Measurements from ENCODE around the gene MYCN.
"Not testable (repeated sequence)": the region's sequence is repeated elsewhere in the genome, so short reads cannot be mapped to it uniquely, and the experiment has no call there.

Gene MYCN

GRCh38 chr2:15908371-15908770 is 32.0 kb upstream of the MYCN start:
- DNase-seq: no peak

GRCh38 chr2:15909157-15909556 is 31.2 kb upstream of the MYCN start:
- no peak for DNase-seq

GRCh38 chr2:15909736-15910135 is 30.6 kb upstream of the MYCN start:
- no peak for DNase-seq

- DNase-seq: not testable (repeated sequence)
These were observed 29.1 kb upstream of the MYCN start for GRCh38 chr2:15911270-15911669.

DNA sequence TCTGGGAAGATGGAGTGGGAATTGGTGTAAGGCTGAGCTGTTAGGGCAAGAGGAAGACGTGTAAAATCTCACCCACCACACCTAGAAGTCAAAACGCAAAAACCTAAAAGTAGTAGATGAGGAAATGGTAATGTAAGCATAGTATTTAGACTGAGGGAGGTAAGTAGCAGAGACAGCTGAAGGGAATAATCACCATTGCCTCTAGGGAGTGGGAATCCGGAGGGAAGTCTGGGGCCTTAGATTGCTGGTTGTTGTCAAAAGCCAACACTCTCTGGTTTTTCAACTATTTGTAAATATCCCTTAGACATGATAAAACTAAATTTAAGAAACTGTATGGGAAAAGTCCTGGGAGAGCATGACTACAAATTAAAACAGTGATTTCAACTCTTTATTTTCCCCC is 28.7 kb upstream of the MYCN start:
- DNase-seq: no peak

- DNase-seq: no peak
These were observed 28.1 kb upstream of the MYCN start for GRCh38 chr2:15912203-15912602.

DNA sequence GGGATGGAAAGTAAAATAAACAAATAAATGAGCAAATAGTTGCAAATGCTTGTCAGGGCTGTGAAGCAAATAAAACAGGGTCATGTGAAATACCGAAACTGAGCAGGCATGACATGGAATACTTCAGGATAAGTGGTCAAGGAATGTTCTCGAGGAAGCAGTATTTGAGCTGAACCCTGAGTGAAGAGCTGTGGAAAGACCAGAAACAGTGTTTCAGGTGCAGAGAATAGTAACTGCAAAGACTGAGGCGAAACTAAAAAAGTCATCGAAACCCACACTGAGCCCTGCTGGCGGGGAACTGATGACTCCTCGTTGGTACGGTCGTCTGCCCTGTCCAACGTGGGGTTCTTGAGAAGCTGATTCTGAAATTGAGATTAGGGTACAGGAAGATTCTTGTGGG is 27.2 kb upstream of the MYCN start:
- DNase-seq: no peak

DNA sequence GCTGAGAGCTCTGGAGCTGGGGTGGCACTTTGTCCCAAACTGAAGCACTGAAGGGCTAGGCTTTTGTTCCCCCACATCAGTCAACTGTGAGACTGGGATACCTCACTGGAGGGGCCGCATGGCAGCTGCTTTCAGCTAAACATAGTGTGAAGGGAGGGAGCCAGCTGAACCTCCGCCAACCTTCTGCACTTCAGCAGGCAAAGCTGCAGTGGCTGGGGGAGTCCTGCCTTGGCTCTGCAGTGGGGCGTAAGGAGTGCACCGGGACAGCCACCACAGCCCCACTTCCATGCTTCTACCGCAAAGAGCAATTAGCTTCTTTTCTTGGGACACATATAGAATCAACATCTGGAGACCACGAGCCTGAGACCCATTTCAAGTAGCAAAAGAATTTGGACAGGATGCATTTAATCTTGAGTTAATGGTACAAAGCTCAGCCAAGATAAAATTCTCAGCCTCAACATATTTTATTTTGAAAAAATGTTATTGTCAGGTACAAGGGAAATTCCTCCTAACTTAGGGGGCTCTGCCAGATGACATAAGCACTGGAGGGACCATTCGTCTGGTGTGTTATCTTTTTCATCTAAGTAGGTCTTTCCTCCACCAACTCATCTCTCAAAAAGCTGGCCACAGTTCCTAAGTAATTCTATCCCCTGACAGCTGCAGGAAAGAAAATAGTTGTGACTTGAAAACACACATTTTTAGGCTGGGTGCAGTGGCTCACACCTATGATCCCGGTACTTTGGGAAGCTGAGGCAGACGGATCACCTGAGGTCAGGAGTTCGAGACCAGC is 25.6 kb upstream of the MYCN start:
- DNase-seq: peak; percentile 12 to 63

GRCh38 chr2:15915546-15915945 is 24.8 kb upstream of the MYCN start:
- DNase-seq: not testable (repeated sequence)

DNA sequence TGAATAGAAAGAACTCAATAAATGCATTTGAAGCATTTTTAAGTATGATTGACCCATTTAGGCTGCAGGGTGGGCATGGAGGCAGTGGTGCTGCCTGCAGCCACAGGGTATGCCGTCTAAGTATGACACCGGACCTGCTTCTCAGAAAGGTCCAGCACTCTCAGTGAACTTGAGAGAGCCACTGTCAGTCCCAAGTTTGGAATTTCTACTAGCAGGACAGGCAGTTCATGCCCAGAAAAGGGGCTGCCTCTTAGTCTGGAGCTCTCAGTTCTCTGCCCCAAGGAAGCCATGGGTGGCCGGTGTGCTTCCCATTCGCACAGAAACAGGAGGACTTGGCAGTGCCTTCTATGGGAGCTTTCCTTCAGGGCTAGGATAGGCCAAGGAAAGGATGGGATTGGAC is 24.0 kb upstream of the MYCN start:
- DNase-seq: no peak

DNA sequence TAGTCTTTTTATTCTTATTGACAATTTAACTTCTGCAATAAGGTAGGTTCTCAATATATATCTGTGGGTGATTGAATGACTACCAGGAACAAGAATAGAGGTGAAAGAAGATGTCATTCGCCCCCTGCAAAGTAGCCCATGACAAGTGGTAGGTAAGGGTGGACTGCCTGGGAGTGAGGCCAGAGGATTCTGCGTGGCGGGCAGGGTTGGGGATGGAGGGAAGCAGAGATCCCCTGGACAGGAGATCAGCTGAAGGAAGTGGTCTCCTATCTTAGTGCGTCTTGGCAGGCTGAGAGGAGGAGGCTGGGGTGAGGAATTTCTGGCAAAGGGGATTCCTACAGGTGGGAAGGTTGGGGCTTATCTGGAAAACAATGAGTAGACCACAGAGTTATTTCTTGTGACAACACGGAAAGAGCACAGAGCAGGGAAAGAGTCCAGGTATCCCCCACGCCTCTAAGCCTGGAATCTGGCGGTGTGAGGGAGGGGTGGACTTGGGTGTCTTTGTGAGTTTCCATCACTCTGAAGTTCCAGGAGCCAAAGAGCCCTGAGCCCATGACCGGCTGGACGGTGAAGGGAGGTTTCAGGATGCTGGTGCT is 21.5 kb upstream of the MYCN start:
- no peak for DNase-seq

- peak; percentile 96 to 100 for DNase-seq
These were observed 20.5 kb upstream of the MYCN start for GRCh38 chr2:15919716-15920434.

DNA sequence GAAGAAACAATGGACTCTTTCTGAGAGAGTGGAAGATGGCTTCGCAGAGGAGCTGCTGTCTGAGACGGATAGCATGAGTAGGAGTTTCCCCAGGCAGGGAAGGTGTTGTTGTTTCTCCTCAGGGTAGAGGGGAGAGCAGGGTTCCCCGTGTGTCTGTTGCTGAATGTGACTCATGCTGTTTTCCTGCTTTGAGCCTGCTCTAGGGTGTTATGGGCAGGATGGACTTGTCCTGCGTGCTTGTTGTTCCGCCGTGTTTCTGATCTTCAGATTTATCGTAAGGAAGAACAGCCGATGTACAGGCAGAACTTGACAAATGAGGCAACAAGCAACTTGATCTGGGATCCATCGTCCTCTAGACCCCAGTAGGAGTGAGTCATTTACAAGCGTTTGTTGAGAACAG is 19.7 kb upstream of the MYCN start:
- no peak for DNase-seq

DNA sequence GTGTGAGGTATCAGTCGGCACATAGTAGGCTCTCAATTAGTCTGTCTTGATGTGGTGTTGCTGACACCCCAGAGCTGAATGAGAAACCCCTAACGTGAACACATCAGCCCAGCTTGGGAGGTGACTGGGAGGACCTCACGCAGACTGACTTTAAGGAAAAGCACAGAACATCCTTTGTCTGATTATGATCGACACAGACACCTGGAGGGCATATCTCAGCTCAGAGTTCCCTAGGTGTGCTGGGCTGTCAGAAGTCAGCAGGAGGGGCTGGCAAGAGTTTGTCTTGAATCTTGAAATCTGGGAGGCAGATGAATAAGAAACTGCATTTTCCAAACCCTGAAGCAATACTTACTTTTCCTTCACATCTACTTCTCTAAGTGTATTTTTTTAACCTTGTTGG is 16.8 kb upstream of the MYCN start:
- DNase-seq: no peak

- no peak for DNase-seq
These were observed 14.5 kb upstream of the MYCN start for GRCh38 chr2:15925819-15926218.

DNA sequence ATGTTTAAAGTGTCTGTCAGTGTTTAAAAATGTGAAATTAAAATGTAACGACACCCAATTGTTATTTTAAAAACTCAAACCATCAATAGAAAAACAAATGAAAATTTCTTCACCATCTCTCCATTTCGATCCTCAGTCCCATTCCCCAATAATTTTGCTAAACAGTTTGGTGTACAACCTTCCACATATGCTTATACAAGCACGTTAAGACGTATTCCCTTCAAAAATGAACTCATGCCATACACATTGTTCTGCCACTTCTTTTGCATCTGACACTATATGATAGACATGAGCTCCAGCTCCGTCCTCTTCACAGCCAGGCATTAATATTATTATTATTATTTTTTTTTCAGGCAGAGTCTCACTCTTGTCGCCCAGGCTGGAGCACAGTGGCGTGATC is 14.1 kb upstream of the MYCN start:
- DNase-seq: no peak

- DNase-seq: peak in 1 of 2 experiments; percentile 39
These were observed 12.7 kb upstream of the MYCN start for GRCh38 chr2:15927551-15928218.

GRCh38 chr2:15929008-15929407 is 11.3 kb upstream of the MYCN start:
- not testable (repeated sequence) for DNase-seq

GRCh38 chr2:15929861-15930260 is 10.5 kb upstream of the MYCN start:
- no peak for DNase-seq

DNA sequence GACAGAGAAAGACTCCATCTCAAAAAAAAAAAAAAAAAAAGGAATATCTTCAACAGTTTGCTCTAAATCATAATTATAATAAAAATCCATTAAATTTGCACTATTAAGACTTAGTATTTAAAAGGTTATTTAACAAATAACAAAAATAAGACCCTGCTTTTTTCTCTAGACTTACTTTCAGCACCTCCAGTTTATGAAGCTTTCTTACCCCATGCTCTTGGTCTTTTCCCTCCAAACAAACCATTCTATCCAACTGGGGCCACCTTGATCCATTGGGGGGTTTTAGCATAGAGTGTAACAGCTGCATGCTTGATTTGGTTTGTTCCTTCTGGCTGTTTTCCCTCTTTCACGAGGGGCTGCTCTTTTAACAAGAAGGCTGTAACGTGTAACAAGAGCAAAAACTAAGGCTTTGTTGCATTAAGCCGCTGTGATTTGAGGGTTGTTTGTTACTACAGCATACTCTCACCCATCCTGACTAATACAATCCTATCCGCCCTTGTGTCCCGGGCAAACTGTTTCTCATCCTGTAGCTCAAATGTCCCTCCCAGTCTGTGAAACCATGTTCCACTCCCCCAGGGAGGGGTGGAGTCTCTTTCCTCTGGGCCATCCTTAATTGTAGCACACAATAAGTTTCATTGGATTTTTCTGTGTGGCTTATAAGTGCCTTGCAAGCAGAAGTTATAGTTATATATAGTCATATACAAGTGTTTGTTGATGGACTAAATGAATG is 9.6 kb upstream of the MYCN start:
- no peak for DNase-seq

- DNase-seq: peak; percentile 82 to 87
These were observed 8.9 kb upstream of the MYCN start for GRCh38 chr2:15931319-15931890.

DNA sequence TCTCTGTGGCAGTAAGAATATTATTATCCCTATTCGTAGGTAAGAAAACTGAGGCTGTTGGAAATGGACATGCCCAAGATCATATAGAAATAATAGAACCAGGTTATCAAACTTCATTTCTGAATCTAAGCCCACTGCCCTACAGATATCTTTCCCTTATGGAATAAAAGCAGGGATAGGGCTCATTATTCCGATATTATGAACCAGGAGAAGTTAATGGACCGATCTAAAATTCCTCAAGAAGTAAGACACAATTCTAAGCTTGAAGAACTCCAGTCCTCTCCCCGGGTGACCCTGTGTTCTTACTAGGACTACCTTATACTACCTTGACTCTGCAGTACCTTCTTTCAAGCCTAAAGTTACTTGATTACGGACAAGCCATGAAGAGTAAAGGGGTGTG is 8.4 kb upstream of the MYCN start:
- no peak for DNase-seq

All from NCI-H524 (cell line).